ENCODE data around the gene UTP25. TPM values are rescaled to one million over a fixed set of nuclear protein-coding genes. Genes with fewer than 3 reads are reported as not detected.

Gene UTP25
- total RNA-seq, 1 experiment from 2014 or later = 12.7 TPM

- TF ChIP-seq, protein P1, sequence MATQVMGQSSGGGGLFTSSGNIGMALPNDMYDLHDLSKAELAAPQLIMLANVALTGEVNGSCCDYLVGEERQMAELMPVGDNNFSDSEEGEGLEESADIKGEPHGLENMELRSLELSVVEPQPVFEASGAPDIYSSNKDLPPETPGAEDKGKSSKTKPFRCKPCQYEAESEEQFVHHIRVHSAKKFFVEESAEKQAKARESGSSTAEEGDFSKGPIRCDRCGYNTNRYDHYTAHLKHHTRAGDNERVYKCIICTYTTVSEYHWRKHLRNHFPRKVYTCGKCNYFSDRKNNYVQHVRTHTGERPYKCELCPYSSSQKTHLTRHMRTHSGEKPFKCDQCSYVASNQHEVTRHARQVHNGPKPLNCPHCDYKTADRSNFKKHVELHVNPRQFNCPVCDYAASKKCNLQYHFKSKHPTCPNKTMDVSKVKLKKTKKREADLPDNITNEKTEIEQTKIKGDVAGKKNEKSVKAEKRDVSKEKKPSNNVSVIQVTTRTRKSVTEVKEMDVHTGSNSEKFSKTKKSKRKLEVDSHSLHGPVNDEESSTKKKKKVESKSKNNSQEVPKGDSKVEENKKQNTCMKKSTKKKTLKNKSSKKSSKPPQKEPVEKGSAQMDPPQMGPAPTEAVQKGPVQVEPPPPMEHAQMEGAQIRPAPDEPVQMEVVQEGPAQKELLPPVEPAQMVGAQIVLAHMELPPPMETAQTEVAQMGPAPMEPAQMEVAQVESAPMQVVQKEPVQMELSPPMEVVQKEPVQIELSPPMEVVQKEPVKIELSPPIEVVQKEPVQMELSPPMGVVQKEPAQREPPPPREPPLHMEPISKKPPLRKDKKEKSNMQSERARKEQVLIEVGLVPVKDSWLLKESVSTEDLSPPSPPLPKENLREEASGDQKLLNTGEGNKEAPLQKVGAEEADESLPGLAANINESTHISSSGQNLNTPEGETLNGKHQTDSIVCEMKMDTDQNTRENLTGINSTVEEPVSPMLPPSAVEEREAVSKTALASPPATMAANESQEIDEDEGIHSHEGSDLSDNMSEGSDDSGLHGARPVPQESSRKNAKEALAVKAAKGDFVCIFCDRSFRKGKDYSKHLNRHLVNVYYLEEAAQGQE (IDR thresholded peaks at IDR 0.05; ENCODE audit: low read depth) = no peak
- TF ChIP-seq CEBPB (IDR thresholded peaks at IDR 0.05; ENCODE audit: low read depth) = no peak
- TF ChIP-seq SIN3A (IDR thresholded peaks at IDR 0.05; ENCODE audit: low read depth) = no peak
- TF ChIP-seq MAX (IDR thresholded peaks at IDR 0.05) = no peak
- no peak for TF ChIP-seq EZH2 (IDR thresholded peaks at IDR 0.05)
Observed at GRCh38 chr1:209853676-209854075, 25.9 kb downstream of the UTP25 start (continued).

DNA sequence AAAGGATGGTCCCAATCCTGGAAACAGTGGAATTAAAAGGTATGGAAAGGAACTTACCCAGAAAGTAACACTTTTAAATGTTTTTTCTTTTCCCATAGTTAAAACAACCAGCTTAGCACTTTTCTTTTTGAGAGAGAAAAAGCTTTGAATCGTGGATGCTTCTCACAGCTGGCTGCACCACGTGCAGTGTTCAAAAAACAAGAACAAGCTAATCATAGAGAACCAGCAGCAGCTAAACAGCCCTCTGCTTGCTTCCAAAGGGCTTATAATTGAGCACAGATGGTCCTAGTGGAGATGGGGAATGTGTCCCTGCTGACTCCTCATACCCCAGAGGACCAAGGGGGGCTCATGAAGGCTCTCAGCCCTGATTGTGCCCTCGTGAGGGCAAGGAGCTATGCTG is 26.4 kb downstream of the UTP25 start:
- CTCF ChIA-PET = interaction anchor here (0.8 kb wide), 1 partner anchor 14 kb away, joined by 3 read pairs; no protein-coding TSS in a partner anchor
- BruUV-seq (replicated peaks) = no TSS peak

More for the DNA sequence above, 26.4 kb downstream of the UTP25 start:
- H3K9ac ChIP-seq (ENCODE audit: low read length) = no peak overlapping the region
- no peaks in the 10 kb centered on the region for H3K27me3 ChIP-seq (ENCODE audit: insufficient read depth, low read length)
- TF ChIP-seq EGR1 (IDR thresholded peaks at IDR 0.05; ENCODE audit: low read depth) = no peak
- no peak for TF ChIP-seq YY1 (IDR thresholded peaks at IDR 0.05; ENCODE audit: extremely low read depth, insufficient replicate concordance, low read depth, low read length)
- H3K36me3 ChIP-seq (ENCODE audit: control insufficient read depth in 1 of 2, insufficient read depth in 2 of 2, low read length in 2 of 2) = peaks cover 17 to 42% of the 10 kb centered on the region in 2 experiments
- ChIA-PET POLR2A (no interaction called here), RAD21 (ENCODE audit: low non-redundant PET in 1 of 2, low total read pairs in 2 of 2, uncharacterized antibody in 2 of 2, unreplicated experiment in 2 of 2) (no interaction called here)
- no peak overlapping the region for H3K4me3 ChIP-seq (replicated peaks in 1 of 2; ENCODE audit: low read depth in 1 of 2, low read length in 2 of 2)
- H3K9me2 ChIP-seq (ENCODE audit: insufficient read depth) = no peaks in the 10 kb centered on the region
- no peak overlapping the region for H3K27ac ChIP-seq (ENCODE audit: low read depth, low read length)
- no peak for ATAC-seq
- H3K9me3 ChIP-seq (ENCODE audit: control insufficient read depth in 1 of 2, insufficient read depth in 1 of 2, low read depth in 1 of 2, low read length in 2 of 2) = no peaks in the 10 kb centered on the region
- H3K4me2 ChIP-seq (ENCODE audit: low read length) = no peak overlapping the region
- no peak overlapping the region for H2AFZ ChIP-seq (ENCODE audit: low read depth, low read length, poor library complexity, severe bottlenecking)
- no peaks in the 10 kb centered on the region for H4K20me1 ChIP-seq (ENCODE audit: insufficient read depth)
- intact Hi-C loops (cut with micrococcal nuclease) = no loop called here
- H3K4me1 ChIP-seq (ENCODE audit: control insufficient read depth in 1 of 2, insufficient read depth in 2 of 2, low read length in 2 of 2) = no peaks in the 10 kb centered on the region
- DNase-seq (ENCODE audit: low read depth, low spot score) = no peak
- H3K79me2 ChIP-seq (ENCODE audit: insufficient read depth, low read length) = peaks cover 3% of the 10 kb centered on the region; the same call in 1 of the 2 replicates
